ENCODE results near the gene C4orf17. TPM values are rescaled to one million over a fixed set of nuclear protein-coding genes. Genes with fewer than 3 reads are reported as not detected.

C4orf17 gene
- total RNA-seq, 1 donor from 2014 or later: not detected

- intact Hi-C loops (cut with micrococcal nuclease): no loop called here
- H3K9me3 ChIP-seq (replicated peaks): peaks cover 59% of the 10 kb centered on the region
- no peak for TF ChIP-seq CTCF (IDR thresholded peaks at IDR 0.05; ENCODE audit: borderline replicate concordance)
- H3K36me3 ChIP-seq: no peaks in the 10 kb centered on the region
- DNase-seq: no peak
- H3K4me3 ChIP-seq: no peak overlapping the region
- no peaks in the 10 kb centered on the region for H3K4me1 ChIP-seq
- H3K27ac ChIP-seq (replicated peaks): no peak overlapping the region
- no peaks in the 10 kb centered on the region for H3K27me3 ChIP-seq (ENCODE audit: low read depth)
These were observed 20.5 kb upstream of the C4orf17 start for GRCh38 chr4:99490286-99490685.

GRCh38 chr4:99504804-99505502 is 5.9 kb upstream of the C4orf17 start:
- H3K36me3 ChIP-seq: no peaks in the 10 kb centered on the region
- H3K27me3 ChIP-seq (ENCODE audit: low read depth): no peaks in the 10 kb centered on the region
- no peaks in the 10 kb centered on the region for H3K4me1 ChIP-seq
- H3K4me3 ChIP-seq: no peak overlapping the region
- intact Hi-C loops (cut with micrococcal nuclease): no loop called here
- no peak overlapping the region for H3K27ac ChIP-seq (replicated peaks)
- H3K9me3 ChIP-seq (replicated peaks): peaks cover 4% of the 10 kb centered on the region
- no peak for TF ChIP-seq CTCF (IDR thresholded peaks at IDR 0.05; ENCODE audit: borderline replicate concordance)
- no peak for DNase-seq

- H3K4me1 ChIP-seq: no peaks in the 10 kb centered on the region
- no peaks in the 10 kb centered on the region for H3K27me3 ChIP-seq (ENCODE audit: low read depth)
- intact Hi-C loops (cut with micrococcal nuclease): no loop called here
- H3K9me3 ChIP-seq (replicated peaks): peaks cover 4% of the 10 kb centered on the region
- no peaks in the 10 kb centered on the region for H3K36me3 ChIP-seq
- no peak overlapping the region for H3K4me3 ChIP-seq
- TF ChIP-seq CTCF (IDR thresholded peaks at IDR 0.05; ENCODE audit: borderline replicate concordance): no peak
- no peak for DNase-seq
- no peak overlapping the region for H3K27ac ChIP-seq (replicated peaks)
These were observed 4.0 kb upstream of the C4orf17 start for GRCh38 chr4:99506781-99507180.

- DNase-seq: no peak
- Histone ChIP-seq H3K27me3 (ENCODE audit: low read depth) (no peaks in the 10 kb centered on the region), H3K36me3 (no peaks in the 10 kb centered on the region), H3K4me1 (no peaks in the 10 kb centered on the region), H3K9me3 (replicated peaks) (peaks cover 4% of the 10 kb centered on the region), H3K4me3 (no peak overlapping the region), H3K27ac (replicated peaks) (no peak overlapping the region)
- intact Hi-C loops (cut with micrococcal nuclease): no loop called here
- TF ChIP-seq CTCF (IDR thresholded peaks at IDR 0.05; ENCODE audit: borderline replicate concordance): no peak
These were observed 3.5 kb upstream of the C4orf17 start for GRCh38 chr4:99507349-99507748.

- Histone ChIP-seq H3K4me3 (no peak overlapping the region), H3K27me3 (ENCODE audit: low read depth) (no peaks in the 10 kb centered on the region), H3K27ac (replicated peaks) (no peak overlapping the region), H3K4me1 (no peaks in the 10 kb centered on the region), H3K36me3 (no peaks in the 10 kb centered on the region), H3K9me3 (replicated peaks) (peaks cover 4% of the 10 kb centered on the region)
- DNase-seq: no peak
- no peak for TF ChIP-seq CTCF (IDR thresholded peaks at IDR 0.05; ENCODE audit: borderline replicate concordance)
- intact Hi-C loops (cut with micrococcal nuclease): no loop called here
These were observed 3.1 kb upstream of the C4orf17 start for GRCh38 chr4:99507762-99508161.
